GM21723 (cell line): ENCODE measurements around the gene ANKRD33B.
"Not testable (repeated sequence)": the region's sequence is repeated elsewhere in the genome, so short reads cannot be mapped to it uniquely, and the experiment has no call there.

Experiments
- ATAC-seq: cut with Tn5 transposase; IDR thresholded peaks from one replicate; pipeline ENCODE4 v1.9.1; 2021; ENCODE audit warnings: mild to moderate bottlenecking, moderate library complexity; ENCODE audit not compliant: unreplicated experiment

The ANKRD33B gene

DNA sequence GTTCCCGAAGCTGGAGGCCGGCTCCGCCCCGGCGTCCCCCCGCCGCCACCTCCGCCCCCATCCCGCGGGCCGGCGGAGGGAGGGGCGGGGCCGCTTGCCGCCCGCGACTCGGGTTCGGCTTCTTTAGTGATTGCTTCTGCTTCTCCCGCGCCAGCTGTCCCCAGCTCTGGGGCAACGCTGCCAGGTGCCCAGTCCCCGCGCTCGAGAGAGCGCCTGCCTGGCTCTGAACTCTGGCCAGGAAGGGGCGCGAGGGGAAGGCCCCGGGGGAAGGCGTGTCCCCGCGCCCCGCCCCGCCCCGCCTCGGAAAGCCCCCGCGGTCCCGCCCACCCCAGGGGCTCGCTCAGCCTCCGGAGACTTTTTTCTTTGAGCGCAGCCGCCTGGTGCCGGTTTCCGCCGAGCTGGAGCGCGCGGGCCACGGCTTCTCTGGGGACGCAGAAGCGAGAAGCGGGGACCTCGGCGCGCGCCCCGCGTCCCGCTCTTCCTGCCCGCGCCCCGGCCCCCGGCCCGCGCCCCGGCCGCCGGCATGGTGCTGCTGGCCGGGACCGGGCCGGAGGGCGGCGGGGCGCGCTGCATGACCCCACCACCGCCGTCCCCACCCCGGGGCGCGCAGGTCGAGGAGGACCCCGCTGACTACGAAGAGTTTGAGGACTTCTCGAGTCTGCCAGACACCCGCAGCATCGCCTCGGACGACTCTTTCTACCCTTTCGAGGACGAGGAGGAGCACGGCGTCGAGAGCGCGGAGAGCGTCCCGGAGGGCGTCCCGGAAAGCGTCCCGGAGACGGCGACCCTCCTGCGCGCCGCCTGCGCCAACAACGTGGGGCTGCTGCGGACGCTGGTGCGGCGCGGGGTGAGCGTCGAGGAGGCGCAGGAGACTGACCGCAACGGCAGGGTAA, at the start of gene ANKRD33B:
Gene ANKRD33B (plus strand): TSS at position 126 of the 893 bp plus-strand sequence. CDS start 398 bp downstream, at position 524.
- peak; percentile 56 for ATAC-seq

DNA sequence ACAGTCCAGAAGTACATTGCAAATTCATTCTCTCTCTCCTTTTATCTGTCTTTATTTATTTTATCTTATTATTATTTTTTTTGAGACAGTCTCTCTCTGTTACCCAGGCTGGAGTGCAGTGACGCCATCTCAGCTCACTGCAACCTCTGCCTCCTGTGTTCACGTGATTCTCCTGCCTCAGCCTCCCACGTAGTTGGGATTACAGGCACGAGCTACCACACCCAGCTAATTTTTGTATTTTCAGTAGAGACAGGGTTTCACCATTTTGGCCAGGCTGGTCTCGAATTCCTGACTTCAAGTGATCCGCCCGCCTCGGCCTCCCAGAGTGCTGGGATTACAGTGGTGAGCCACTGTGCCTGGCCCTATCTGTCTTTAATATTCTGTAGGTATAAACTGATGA, 49.3 kb upstream of the ANKRD33B start:
- ATAC-seq: not testable (repeated sequence)

DNA sequence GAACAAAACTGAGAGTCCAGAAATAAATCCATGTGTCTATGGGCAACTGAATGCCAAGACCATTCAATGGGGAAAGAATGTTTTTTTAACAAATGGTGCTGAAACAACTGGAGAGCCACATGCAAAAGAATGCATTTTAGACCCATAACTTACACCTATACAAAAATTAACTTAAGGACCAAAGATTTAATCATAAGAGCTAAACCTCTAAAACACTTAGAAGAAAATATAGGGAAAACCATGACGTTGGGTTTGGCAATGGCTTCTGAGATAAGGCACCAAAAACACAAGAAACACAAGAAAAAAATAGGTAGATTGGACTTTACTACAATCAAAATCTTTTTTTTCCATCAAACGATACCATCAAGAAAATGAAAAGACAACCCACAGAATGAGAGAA, 48.4 kb upstream of the ANKRD33B start:
- no peak for ATAC-seq

DNA sequence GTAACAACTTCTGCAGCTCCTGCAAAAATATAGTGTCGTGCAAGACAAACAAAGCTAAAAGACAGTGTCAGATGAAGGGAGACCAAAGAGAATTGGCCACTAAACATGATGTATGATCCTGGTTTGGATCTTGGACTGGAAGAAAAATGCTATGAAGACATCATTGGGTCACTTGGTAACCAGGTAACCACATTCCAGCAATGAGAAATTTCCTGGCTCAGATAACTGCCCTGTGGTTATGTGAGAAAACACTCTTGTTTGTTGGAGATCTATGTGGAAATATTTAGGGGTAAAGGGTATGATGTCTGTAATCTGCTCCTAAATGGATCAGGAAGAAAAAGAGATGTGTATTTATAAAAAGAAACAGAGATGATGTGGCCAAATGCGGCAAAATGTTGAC, 45.5 kb upstream of the ANKRD33B start:
- no peak for ATAC-seq

DNA sequence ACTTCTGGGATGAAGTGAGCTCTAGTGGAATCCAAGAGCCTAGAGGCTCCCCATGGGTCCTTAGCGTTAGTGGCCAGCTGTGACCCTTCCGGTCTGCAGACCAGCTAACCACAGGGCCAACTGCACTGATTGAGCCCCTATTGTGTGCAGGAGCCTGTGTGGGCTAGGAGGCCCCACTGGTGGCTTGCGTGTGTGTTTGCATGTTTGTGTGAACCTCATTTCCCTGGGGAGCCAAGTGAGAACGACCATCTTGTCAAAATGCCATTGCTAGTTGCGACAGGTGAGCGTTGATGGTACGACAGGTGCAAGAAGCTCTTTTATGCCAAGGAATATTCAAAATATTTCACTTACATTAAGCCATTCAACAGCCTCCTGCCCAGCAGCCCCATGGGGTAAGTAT, 44.1 kb upstream of the ANKRD33B start:
- no peak for ATAC-seq

DNA sequence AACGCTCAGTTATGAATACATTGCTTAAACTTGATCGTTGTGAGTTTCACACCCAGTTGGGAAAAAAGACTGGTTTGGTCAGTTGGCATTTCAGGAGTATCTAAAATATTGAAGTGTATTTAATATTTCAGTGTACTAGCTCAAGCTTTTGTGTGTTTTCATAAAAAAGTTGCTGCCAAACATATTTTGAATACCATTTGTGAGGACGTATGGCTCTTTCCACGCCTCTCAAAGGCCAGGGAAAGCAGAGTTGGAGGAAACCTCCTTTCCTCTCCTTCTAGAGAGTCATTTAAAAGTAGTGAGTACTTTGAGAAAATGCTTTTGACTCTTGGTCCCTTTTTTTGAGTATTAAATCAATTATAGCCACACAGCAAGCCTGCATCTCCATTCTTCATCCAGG, 43.2 kb upstream of the ANKRD33B start:
- ATAC-seq: no peak

DNA sequence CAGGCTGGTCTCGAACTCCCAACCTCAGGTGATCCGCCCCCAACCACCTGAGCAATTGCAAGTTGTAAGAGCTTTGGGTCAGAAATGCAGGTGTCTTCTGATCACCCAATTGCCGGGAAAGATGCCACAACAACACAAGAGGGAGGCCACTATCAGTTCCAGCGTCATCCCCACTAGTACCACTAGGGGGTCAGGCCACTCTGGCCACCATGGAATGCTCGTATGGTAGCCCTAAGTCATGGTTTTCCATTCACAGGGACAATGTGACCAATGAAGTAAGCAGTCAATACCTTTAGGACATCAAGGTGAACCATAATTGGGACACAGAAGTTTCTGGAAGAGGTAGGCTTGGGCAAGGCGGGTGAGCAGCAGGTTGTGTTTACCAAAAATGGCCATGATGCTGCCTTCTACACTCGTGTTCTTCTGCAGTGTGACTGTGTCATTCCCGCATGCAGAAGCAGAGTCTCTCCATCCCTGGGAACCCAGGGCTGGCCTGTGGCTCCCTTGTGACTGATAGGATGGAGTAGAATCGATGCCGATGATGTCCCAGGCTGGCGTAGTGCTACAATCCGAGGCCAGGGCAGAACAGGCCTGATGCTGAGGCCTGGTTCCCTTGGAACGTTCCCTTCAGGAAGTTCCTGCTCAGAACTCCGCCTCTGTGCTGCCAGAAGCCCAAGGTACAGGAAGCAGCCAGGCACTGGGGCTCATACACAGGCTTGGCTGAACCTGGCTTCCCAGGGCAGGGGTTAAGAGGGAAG, 42.2 kb upstream of the ANKRD33B start:
- no peak for ATAC-seq

DNA sequence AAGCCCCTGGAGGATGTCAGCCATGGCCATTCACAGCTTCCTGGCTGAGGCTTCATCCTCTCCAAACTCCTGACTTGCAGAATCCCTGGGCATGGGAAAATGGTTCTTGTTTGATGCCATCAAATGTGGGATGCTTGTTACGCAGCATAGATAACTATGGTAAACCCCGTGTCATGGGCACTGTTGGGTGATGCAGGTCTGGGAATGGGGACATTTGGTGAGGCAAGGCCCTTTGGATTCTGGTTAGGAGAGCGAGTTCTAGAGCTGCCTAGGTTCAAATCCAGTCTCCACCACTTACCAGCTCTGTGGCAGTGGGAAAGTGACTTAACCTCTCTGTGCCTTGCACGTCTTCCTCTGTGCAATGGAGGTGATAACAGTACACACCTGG, 41.7 kb upstream of the ANKRD33B start:
- ATAC-seq: no peak

DNA sequence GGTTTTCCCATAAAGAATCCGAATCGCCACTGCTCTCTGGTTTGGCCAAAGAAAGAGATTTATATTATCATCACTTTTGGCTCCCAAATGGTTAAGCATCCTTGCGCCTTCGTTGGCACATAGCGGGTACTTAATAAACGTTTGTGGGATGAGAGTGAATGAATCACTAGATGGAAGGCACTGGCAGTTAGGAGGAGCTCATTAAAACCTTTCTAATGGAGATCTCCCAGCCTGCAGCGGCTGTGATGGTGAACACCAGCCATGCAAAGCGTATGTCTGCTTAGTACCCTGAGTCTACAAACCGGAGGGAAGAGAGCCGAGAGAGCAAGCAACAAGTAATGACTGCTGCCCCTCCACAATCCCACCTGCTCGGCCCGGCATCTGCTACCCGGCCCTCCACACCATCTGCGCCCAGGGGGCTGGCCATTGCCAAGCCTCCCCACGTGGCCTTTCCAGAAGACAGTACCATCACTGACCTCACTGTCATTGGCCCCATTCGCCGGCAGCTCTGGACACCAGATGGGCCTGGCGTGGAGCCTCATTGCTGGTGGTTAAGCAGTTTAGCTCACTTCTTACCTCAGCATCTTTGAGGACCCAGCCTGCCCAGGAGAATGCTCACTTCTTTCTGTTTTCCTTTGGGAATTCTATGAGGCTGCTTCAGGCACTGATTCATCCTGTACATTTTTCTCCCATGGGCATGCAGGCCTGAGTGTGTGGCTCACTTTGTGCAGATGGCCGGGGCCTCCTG, 39.3 kb upstream of the ANKRD33B start:
- no peak for ATAC-seq

DNA sequence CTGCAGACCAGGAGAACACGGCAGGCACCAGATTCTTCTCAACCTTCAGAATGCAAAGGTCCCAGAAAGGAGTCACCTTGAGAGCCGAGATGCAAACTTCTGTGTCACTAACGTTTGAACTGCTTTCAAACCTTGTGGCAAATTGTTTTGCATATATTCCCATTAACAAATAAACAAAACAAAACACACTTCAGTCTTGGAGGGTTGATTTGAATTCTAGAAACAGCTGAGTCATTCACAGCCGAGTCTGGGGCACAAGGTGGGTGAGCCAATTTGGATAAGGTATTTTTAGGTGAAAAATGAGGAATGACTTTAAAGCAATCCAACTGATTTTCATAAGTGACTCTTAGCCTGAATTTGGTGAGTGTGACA, 38.8 kb upstream of the ANKRD33B start:
- no peak for ATAC-seq

DNA sequence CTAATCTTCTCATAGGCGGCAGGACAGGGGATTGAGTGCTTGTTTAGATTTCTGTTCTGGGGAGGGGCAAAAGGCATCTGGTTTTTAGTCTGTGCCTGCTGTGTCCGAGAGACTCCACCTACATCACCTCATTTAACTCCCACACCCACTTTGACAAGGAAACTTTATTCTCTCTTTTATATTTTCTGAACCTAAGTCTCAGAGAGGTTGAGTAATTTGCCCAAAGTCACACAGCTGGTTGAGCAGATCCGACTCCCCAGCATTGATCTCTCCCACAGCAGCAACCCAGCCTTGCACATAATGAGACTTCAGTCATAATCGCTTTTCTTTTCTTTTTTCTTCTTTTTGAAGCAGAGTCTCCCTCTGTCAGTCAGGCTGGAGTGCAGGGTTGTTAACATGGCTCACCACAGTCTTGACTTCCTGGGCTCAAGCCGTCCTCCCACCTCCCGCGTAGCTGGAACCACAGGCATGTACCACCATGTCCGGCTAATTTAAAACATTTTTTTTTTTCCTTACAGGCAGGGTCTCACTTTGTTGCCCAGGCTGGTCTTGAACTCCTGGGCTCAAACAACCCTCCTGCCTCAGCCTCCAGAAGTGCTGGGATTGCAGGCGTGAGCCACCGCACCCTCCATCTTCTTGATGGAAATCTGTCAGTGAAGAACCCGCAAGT, 36.5 kb upstream of the ANKRD33B start:
- ATAC-seq: no peak

DNA sequence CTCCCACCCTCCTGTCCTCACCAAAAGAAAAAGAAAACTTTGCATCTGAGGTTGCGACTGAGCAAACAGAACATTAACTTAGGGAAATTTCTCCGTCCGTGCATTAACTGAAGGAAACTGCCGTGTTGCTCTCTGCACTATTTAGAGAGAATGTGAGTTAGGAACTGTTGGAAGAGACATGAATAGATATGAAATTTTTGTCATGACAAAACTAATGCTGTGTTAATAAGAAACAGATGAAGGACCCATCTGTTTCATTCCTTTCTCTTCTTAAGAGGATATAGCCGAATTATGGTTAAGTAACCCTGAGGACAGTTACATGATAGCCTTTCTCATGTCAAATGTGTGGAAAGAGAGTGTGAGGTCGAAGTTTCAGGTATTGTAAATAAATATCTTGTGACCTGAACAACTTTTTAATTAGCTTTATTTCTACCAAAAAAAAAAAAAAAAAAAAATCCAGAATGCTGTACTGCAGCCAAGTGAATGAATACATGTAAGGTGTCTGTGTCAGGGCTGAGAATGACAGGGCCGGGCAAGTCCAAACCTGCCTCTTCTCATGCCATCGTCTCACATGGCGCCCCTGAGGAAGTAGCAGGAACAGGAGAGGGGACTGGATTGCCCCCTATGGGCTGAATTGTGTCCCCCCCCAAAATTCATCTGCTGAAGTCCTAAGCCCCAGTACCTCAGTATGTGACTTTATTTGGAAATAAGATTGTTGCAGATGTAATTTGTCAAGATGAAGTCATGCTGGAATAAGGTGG, 35.6 kb upstream of the ANKRD33B start:
- no peak for ATAC-seq

DNA sequence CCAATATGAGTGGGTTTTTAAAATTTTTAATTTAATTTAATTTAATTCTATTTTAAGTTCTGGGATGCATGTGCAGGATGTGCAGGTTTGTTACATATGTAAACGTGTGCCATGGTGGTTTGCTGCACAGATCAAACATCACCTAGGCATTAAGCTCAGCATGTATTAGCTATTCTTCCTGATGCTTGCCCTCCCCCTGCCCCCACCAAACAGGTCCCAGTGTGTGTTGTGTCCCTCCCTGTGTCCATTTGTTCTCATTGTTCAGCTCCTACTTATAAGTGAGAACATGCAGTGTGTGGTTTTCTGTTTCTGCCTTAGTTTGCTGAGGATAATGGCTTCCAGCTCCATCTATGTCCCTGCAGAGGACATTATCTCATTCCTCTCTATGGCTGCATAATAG, 35.0 kb upstream of the ANKRD33B start:
- ATAC-seq: no peak

DNA sequence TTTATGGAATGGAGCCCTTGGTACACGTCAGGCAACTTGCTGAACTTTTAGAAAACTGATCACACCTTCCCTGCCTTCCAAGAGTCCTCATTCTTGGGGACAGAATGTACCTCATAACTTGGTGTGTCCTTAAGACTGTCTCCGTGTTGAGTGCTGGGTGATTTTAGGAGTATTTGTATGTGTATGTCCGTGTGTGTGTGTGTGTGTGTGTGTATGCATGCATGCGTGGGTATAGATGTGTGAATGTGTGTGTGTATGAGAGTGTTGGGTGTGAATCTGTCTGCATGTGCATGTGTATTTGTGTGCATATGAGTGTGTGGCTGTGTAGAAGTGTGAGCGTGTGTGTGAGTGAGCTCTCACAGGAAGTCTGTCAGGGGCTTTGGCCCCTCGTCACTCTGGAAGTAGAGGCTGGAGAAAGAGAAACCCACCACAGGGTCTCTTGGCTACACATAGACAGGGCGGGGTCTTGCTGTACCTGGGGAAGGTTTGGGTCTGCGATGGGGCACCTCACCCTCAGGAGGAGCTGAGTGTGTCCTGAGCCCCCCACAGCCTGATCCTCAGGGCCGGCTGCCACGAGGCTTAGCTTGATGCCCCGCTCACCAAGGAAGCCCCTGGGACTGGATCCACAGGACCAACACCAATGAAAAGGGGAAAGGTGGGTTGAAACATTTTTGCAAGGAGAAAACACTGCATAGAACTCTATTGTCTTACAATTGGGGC, 33.1 kb upstream of the ANKRD33B start:
- ATAC-seq: no peak

DNA sequence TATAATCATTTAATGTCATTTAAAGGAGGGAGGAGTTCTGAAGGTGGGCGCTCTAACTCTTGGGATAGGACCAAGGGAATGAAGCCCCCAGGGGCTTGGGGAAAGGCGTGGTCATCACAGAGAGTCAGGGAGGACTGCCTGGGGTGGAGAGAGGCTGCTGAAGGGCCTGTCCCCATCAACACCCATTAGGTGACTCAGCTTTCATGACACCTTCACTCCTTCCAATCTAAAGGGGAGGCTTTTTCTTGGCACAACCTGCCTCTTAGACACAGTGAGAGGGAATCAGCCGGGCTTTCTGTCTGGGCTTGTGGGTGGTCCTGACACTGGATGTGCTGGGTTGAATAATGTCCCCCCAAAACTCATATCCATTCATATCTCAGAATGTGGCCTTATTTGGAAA, 31.4 kb upstream of the ANKRD33B start:
- ATAC-seq: no peak

DNA sequence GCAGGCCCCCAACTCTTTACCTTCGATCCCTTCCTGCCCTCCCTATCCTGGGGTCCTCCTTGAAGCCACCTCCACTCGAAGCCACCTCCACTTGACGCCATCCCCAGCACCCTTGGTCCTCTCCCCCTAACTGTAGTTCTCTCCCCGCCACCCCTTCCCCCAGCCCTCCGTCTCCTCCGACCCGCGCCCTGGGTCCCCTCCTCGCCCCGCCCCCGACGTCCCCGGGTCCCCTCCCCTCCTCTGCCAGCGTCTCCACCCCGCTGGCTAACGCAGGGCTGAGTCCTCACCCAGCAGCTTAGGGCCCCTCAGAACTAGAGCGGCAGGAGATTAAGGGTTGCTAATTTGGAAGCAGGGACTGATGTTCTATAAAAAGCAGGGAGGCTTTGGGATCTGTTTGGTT, 30.6 kb upstream of the ANKRD33B start:
- ATAC-seq: no peak

DNA sequence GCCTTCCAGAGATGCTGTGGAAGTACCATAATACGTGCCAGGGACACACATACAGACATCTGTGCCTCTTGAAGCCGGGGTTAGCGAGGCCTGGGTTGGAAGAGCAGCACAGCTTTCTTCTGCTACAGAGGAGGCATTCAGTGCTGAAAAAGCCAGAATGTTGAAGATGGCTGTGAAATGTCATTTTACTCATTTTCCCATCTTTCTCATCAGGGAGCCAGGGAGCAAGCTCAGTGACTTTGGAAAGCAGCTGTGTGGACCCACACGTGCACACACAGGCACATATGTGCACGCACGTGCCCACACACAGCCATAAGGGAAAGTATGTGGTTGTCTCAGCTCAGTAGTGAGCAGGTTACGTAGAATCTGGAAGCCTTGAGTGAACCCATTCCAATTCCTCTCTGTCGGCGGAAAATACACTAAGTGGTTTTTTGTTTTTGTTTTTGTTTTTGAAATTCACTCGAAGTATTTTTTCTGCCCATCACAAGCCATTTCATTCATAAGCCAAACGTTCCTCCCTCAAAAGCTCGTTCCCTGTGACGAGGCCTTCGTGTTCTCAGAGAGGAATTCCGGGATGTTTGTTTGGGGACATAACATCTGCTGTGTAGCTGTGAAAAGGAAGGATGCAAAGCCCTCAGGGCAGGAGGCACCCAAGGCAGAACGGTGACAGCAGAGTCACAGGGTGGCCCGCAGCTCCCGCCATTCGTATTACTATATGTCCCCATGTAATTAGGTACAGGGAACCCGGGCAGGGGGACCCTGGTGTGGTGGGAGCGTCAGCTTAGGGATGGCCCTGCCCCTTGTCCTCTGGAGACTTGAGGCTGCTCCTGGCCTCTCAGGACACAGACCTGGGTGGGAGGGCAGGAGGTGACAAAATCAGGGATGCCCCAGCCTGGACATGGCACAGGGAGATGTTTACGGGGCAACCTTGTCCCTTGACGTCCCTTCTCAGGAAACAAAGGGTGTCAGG, 29.0 kb upstream of the ANKRD33B start:
- no peak for ATAC-seq

DNA sequence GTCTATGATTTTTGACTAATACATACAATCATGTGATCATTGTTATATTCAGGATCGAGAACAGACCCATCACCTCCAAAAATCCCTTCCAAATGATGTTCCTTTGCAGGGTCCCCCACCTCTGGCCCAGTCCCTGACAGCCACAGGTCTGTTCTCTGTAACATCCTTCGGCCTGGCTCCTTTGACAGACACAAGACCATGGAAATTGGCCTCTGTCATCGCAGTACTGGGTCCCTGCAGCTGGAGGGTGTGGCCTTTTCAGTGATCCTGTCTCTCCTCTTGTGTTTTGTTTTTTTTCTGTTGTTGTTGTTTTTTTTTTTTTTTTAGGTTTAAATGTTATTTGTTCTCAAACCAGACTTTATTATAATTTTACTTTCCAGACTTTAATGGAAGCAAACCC, 27.4 kb upstream of the ANKRD33B start:
- no peak for ATAC-seq
